ENCODE data around the gene USP33. TPM values are rescaled to one million over a fixed set of nuclear protein-coding genes. Genes with fewer than 3 reads are reported as not detected.

The USP33 gene
- total and polyA plus RNA-seq, 2 of the 8 experiments (the other 6 are each of a cell fraction or from before 2014, with no cell fraction given), result 20.0 to 55.5 TPM

- TF ChIP-seq KDM1A (IDR thresholded peaks at IDR 0.05; ENCODE audit: borderline replicate concordance, low read length), result peak; percentile 69
- TF ChIP-seq TAF1 (IDR thresholded peaks at IDR 0.05; ENCODE audit: low read depth, low read length), result peak; percentile 66
- no peak for TF ChIP-seq CBX8 (IDR thresholded peaks at IDR 0.05; ENCODE audit: borderline replicate concordance, low read depth, low read length)
- TF ChIP-seq MAFK (IDR thresholded peaks at IDR 0.05; ENCODE audit: low read depth, low read length), result no peak
- no peak for TF ChIP-seq SIRT6 (IDR thresholded peaks at IDR 0.05; ENCODE audit: low read length)
- TF ChIP-seq, protein P1, sequence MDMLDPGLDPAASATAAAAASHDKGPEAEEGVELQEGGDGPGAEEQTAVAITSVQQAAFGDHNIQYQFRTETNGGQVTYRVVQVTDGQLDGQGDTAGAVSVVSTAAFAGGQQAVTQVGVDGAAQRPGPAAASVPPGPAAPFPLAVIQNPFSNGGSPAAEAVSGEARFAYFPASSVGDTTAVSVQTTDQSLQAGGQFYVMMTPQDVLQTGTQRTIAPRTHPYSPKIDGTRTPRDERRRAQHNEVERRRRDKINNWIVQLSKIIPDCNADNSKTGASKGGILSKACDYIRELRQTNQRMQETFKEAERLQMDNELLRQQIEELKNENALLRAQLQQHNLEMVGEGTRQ (IDR thresholded peaks at IDR 0.05; ENCODE audit: low read length), result no peak
- TF ChIP-seq CHD7 (IDR thresholded peaks at IDR 0.05; ENCODE audit: insufficient replicate concordance, low read length), result no peak
- TF ChIP-seq RBBP5 (IDR thresholded peaks at IDR 0.05; ENCODE audit: borderline replicate concordance, low read depth, low read length), result peak; percentile 80; the same call in 1 of the 2 replicates
Observed at GRCh38 chr1:77683160-77684148, 76.2 kb downstream of the USP33 start (continued).

All from H1 (cell line).